GM21447 (cell line): ENCODE data around the gene PCSK5.

Source experiments
- ATAC-seq: cut with Tn5 transposase; IDR thresholded peaks from one replicate; pipeline ENCODE4 v1.9.1; 2021; ENCODE audit not compliant: unreplicated experiment

PCSK5 gene

GRCh38 chr9:76176171-76176570 lies 285.7 kb downstream of the PCSK5 start:
- ATAC-seq: no peak

DNA sequence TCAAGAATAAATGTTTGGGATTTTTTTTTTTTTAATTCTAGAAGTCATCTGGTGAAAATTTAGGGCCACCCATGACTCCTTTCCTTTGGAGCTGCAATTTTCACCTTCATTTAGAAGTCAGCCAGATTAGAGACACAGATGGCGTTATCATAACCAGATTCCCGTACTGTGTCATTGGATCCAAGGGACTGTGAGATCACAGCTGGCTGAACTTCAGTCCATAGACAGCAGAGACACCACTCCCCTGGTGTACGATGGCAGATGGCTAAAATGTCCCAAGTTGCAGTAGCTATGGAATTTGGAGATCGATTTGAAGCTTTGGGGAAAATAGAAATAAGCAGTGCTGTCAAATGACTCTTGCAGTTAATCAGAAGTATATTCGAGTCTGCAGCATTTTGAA lies 287.5 kb downstream of the PCSK5 start:
- ATAC-seq: no peak

DNA sequence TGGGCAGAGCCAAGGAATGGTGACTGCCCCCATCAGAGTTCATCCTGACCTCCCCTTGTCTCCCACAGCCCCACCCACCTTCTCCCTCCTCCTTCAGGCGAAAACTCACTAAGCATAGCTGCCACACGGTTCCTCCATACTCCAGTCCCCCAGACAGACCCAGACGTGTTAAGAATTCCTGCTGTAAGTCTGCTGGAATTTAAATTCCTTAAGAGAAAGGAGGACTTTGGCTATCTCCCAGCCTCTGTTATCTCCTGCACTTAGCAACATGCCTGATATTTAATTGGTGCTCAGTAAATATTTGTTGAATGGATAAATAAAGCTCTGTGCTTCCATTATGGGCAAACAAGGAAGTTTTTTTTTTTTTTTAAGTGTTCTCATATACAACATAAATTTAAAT lies 290.1 kb downstream of the PCSK5 start:
- no peak for ATAC-seq

DNA sequence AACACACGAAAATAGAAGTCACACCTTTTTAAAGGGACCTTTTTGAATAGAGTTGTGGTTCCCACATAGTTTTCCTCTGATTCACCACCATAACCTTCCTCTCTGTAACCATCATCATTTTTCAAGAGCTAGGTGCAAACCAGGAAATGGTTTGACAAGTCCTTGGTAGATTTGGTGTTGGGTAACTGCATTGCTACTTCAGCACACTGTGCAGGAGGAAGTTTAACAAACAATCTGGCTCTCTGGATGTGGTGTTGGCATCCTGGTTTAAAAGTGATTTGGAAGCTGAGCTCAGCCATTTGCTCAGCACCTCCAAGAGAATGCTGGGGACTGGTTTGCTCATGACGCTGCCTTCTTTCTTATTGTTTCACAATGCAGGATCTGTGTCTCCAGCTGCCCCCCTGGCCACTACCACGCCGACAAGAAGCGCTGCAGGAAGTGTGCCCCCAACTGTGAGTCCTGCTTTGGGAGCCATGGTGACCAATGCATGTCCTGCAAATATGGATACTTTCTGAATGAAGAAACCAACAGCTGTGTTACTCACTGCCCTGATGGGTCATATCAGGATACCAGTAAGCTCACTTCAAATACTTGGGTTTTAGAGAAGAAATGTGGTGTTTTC lies 290.7 kb downstream of the PCSK5 start:
- ATAC-seq: no peak

DNA sequence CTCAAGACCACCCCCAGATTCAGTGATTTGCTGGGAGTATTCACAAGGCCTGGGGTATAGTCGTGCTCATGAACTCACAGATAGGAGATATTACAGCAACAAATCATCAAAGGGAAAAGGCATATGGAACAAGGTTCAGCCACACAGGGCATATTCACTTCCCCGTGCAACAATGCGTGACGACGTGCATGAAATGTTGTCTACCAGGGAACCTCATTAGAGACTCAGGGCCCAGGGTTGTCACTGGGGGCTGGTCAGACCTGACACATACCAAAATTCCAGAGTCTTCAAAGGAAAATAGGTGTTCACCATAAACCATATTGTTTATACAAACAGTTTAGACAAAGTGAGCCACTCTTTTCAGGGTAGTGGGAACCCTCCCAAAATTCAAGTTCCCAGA lies 291.3 kb downstream of the PCSK5 start:
- no peak for ATAC-seq

GRCh38 chr9:76185432-76185831 lies 295.0 kb downstream of the PCSK5 start:
- ATAC-seq: no peak

DNA sequence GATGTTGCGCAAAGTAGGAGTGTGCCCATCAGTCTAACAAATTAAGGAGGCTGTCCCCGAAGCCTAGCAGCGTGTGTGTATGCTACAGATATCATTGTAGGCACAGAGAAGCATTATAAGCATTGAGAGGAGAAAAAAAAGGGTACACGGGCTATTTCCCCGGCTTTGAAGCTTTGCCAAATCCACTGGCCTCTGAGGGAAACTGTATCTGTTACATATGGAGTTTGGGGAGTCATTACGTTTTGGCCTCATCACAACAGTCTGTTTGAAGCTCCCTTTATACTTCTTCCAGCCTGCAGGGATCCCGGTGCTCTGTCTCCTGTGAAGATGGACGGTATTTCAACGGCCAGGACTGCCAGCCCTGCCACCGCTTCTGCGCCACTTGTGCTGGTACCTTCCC lies 297.8 kb downstream of the PCSK5 start:
- ATAC-seq: no peak

DNA sequence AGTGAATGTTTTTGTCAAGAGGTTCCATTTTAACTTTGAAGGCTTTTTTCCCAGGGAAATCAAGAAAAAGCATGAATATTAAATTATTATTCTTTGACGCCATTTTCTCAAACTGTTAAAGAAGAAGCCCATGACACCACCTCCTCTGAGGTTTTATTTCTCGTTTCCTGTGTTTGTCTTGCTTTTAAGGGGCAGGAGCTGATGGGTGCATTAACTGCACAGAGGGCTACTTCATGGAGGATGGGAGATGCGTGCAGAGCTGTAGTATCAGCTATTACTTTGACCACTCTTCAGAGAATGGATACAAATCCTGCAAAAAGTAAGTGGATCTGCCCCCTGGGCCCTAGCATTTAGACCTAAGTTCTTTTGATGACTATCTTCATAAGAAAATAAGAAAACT lies 298.4 kb downstream of the PCSK5 start:
- ATAC-seq: no peak

DNA sequence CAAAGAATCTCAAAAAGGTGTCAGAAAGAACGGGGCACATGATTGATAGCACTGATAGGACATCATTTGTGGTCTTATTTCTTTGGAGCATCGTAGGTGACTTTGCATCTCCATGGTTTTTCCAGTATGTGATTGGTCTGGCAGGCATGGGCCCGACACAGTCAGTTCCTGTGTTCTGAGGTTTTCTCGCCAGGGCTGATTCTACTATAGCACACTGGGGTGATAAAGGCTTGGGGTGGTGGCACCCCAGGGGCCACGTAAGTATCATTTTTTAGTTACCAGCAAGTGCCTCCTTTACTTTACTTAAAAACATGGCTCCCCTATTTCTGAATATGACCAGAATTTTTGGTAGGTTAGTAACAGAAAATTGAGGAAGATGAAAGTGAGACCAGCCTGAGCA lies 301.0 kb downstream of the PCSK5 start:
- no peak for ATAC-seq

DNA sequence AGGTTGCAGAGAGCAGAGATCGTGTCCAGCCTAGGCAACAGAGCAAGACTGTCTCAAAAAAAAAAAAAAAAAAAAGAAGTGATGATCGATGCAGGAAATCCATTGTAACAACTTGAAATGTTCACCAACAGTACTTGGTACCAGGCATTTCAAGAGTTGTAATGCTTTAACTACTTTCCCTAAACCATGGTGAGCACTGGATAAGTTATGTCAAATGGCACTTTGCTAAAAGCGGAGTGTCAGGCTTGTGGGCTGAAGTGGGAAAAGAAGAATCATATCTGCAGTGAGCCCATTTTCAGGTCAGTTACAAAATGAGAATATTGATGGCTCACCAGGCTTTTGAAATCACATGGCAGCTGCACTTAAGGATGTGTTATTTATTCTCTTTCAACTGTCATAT lies 301.5 kb downstream of the PCSK5 start:
- ATAC-seq: no peak

DNA sequence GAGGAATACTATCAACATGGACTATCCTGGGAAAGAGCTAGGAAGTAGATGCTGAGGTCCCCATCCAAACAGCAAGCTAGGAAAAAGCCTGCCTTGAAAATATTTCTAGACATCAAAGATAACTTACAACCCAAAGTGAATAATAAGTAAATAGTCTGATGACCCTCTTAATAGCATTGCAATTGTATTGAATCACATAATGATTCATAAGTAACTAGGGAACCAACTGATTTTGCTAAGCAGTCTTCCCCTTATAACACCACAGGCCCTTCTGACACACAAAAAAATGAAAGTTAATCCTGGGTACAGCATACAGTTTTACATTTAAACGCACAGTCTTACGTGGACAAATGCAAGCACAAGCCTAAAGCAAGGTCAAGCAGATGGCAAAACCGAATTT lies 304.4 kb downstream of the PCSK5 start:
- ATAC-seq: no peak

DNA sequence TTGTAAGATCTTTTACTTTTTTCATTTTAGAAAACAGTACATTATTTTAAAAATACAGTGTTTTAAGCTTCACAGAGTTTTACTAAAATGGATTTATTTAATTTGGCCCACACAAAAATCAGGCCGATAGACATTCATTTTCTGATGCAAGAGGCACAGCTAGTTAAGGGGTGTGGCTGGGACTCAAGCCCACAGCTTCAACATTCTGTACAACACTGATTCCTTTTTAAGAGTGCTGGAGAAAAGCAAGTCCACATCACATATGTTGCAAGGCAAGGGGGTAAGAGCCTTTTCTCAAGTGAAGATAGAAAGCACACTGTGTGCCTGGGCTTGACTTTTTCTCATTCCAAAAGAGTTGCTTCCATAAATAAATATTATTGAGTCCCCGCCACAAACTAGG lies 307.9 kb downstream of the PCSK5 start:
- ATAC-seq: no peak

DNA sequence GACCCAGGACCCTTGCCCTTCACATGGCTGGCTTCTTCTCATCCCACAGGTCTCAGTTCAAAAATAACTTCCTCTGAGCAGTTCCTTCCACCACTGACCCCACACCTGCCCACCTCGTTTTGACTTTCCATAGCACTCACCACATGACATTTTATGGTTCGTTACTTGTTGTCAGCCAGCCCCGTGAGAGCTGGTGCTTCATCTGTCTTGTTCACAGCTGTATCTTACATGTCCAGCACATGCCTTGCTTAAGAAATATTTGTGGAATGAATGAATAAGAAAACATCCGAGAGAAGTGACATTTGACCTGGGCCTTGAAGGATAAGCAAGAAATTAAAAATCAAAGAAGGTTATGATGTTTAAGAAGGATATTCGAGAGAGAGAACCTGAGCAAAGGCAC lies 309.8 kb downstream of the PCSK5 start:
- no peak for ATAC-seq

- ATAC-seq: no peak
These were observed 310.3 kb downstream of the PCSK5 start for GRCh38 chr9:76200745-76201144.

- no peak for ATAC-seq
These were observed 312.9 kb downstream of the PCSK5 start for GRCh38 chr9:76203373-76203772.

DNA sequence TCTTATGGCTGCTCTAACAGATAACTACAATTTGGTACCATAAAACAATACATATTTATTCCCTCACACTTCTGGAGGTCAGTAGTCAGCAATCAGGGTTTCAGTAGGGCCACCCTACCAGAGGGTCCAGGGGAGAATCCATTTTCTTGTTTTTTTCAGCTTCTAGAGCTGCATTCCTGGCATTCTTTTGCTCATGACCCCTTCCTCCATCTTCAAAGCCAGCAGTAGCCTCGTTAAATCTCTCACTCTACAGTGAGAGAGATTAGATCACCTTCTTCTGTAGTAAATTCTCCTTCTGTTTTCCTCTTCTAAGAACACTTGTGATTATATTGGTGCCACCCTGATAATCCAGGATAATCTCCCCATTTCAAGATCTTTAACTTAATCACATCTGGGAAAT lies 316.3 kb downstream of the PCSK5 start:
- ATAC-seq: no peak

GRCh38 chr9:76213751-76214150 lies 323.3 kb downstream of the PCSK5 start:
- no peak for ATAC-seq

- no peak for ATAC-seq
These were observed 324.6 kb downstream of the PCSK5 start for GRCh38 chr9:76215066-76215465.

DNA sequence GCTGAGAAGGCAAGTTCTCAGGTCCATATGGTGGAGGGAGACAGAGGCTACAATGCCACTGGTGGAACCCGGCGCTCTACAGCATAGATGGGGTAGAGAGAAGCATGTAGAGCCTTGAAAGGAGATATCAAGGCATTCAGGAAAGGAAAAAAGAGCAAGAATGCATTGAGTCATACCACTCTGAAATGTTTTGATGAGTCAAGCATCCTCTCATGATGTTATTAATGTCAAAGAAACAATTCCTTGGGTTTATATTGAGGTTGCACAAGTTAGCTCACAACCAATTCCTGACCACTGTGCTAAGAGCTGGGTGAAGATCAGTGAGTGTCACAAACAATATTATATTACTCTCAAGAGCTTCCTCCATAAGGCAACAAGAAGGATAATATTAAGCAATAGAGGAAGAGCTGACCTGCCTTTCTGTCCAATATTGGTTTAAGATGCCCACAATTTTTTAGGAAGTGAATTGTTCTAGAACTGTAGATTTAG lies 325.7 kb downstream of the PCSK5 start:
- ATAC-seq: no peak

DNA sequence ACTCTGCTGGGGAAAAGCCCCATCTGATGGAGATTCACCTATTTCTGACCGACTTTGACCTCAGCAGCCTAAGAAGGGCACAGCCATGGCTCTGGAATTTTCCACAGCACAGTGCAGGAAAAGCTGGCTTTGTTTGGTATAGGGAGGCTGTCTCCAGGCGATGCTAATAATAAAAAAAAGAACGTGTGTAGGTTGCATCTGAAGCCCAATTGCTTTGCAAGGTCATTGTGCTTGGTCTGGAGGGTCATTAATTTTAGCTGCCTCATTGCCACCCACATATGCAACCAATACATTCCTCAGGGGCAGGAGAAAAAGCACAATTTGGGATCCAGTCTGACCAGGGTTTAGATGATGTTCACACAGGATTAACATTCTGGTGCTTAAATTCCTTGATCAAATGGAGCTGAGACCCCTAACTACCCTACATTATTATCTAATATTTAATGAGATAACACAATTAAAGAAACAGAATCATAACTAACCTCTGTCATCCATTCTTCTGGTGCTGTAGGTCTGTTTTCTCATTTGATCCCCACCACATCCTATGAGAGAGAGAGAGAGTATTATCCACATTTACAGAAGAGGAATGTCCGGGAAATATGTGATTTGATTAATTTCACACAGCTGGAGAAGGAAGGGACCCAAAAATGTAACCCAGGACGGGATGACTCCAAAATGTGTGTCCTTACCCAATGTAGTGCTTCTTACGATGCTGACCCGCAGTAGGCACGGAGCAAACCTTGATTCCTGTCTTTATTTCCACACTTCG lies 327.8 kb downstream of the PCSK5 start:
- ATAC-seq: no peak

GRCh38 chr9:76218886-76219445 lies 328.5 kb downstream of the PCSK5 start:
- ATAC-seq: no peak

GRCh38 chr9:76219560-76220151 lies 329.2 kb downstream of the PCSK5 start:
- no peak for ATAC-seq
